Heart left ventricle (tissue), 13 donors: ENCODE results near the gene SPATA31D4.

Experiments
- CTCF ChIP-seq, 12 donors: fragments of 200-600 bp; sonication (generic) in 4 of 12; IDR thresholded peaks; one replicate each; pipeline versions ENCODE4 v1.5.0 to v1.8.0; 2018 to 2022; ENCODE audit warnings: antibody characterized with exemption in 12 of 12, mild to moderate bottlenecking in 5 of 12
- POLR2A ChIP-seq, 2 donors: fragments of 450-650 bp; IDR thresholded peaks; one replicate each; pipeline ENCODE4 v1.6.1; 2017; ENCODE audit warnings: antibody characterized with exemption in 2 of 2, mild to moderate bottlenecking in 2 of 2, moderate library complexity in 2 of 2
- donor health status: ischemic (EF 13 %, LVEDD 7.1; RV severe dilation, severe dysfunction).
- donor health status: DM: no; HTN: yes; CAD: no.
- donor health status: DM: no; HTN: no; CAD: no.
- donor health status: ischemic (EF 25% LVEDD 6.9; RV normal size, moderate dysfunction).
- donor health status: ischemic (EF 25% LVEDD 5.7; RV mildly dilated, moderate dysfunction).
- donor health status: ischemic (EF 35%, LVEDD 5.7; RV mildly dilated, moderate dysfunction).
- donor health status: nonischemic (EF 11% LVEDD 7.7; RV severe dilation, severe dysfunction).
- donor health status: DM: yes; HTN: yes; CAD: no.
- donor health status: PGD.
- donor health status: ischemic (EF 29% LVEDD 5.4; RV normal size, mild dysfunction).
- donor health status: nonischemic (EF 23%, LVEDD 6.1; RV moderate dilation, normal function).

GRCh38 chr9:81971727-81972126 is 43.5 kb downstream of the SPATA31D4 start:
- TF ChIP-seq CTCF (IDR thresholded peaks at IDR 0.05) (no peak), POLR2A (IDR thresholded peaks at IDR 0.05) (no peak)
